Rectal smooth muscle tissue (tissue), 1 donor: ENCODE measurements around the gene ASB18.
"Not testable (repeated sequence)": the region's sequence is repeated elsewhere in the genome, so short reads cannot be mapped to it uniquely, and the experiment has no call there.

ENCODE experiments used
- H3K27ac ChIP-seq: one replicate; pipeline ENCODE4 v1.7.0; 2013; ENCODE audit warnings: low read depth, low read length, inconsistent platforms
- H3K27me3 ChIP-seq: one replicate; pipeline ENCODE4 v1.7.0; 2013; ENCODE audit warnings: low read length; ENCODE audit not compliant: control insufficient read depth, insufficient read depth
- H3K36me3 ChIP-seq: one replicate; pipeline ENCODE4 v1.7.0; 2013; ENCODE audit warnings: low read length; ENCODE audit not compliant: control insufficient read depth, insufficient read depth
- H3K4me1 ChIP-seq: one replicate; pipeline ENCODE4 v1.7.0; 2013; ENCODE audit warnings: low read length; ENCODE audit not compliant: control insufficient read depth, insufficient read depth
- H3K4me3 ChIP-seq: one replicate; pipeline ENCODE4 v1.7.0; 2013; ENCODE audit warnings: low read length
- H3K9ac ChIP-seq: one replicate; pipeline ENCODE4 v1.7.0; 2013; ENCODE audit warnings: low read length

Gene ASB18

GRCh38 chr2:236273126-236273525 lies 8.9 kb upstream of the ASB18 start:
- Histone ChIP-seq H3K9ac (no peak overlapping the region), H3K27me3 (no peaks in the 10 kb centered on the region), H3K4me1 (no peaks in the 10 kb centered on the region), H3K27ac (no peak overlapping the region), H3K4me3 (no peak overlapping the region), H3K36me3 (no peaks in the 10 kb centered on the region)

- Histone ChIP-seq H3K4me1 (no peaks in the 10 kb centered on the region), H3K27ac (no peak overlapping the region), H3K27me3 (no peaks in the 10 kb centered on the region)
Observed at GRCh38 chr2:236271851-236272250, 7.6 kb upstream of the ASB18 start.

GRCh38 chr2:236269876-236270275 lies 5.7 kb upstream of the ASB18 start:
- not testable (repeated sequence) for H3K4me1 ChIP-seq, H3K27me3 ChIP-seq, H3K27ac ChIP-seq, H3K9ac ChIP-seq, H3K36me3 ChIP-seq, H3K4me3 ChIP-seq

More at GRCh38 chr2:236271851-236272250, 7.6 kb upstream of the ASB18 start:
- Histone ChIP-seq H3K4me3 (no peak overlapping the region), H3K36me3 (no peaks in the 10 kb centered on the region), H3K9ac (no peak overlapping the region)

GRCh38 chr2:236265675-236266074 lies 1.5 kb upstream of the ASB18 start:
- H3K27ac ChIP-seq, result no peak overlapping the region
- no peak overlapping the region for H3K4me3 ChIP-seq
- H3K27me3 ChIP-seq, result no peaks in the 10 kb centered on the region
- H3K4me1 ChIP-seq, result no peaks in the 10 kb centered on the region
- H3K9ac ChIP-seq, result no peak overlapping the region
- H3K36me3 ChIP-seq, result no peaks in the 10 kb centered on the region

- no peak overlapping the region for H3K27ac ChIP-seq
- no peak overlapping the region for H3K9ac ChIP-seq
- no peaks in the 10 kb centered on the region for H3K4me1 ChIP-seq
- H3K4me3 ChIP-seq, result no peak overlapping the region
- H3K27me3 ChIP-seq, result no peaks in the 10 kb centered on the region
- H3K36me3 ChIP-seq, result no peaks in the 10 kb centered on the region
Observed at GRCh38 chr2:236262238-236262637, 2.0 kb downstream of the ASB18 start.

GRCh38 chr2:236261452-236261851 lies 2.8 kb downstream of the ASB18 start:
- H3K27ac ChIP-seq, result no peak overlapping the region
- no peaks in the 10 kb centered on the region for H3K36me3 ChIP-seq
- H3K27me3 ChIP-seq, result no peaks in the 10 kb centered on the region
- H3K4me1 ChIP-seq, result no peaks in the 10 kb centered on the region
- H3K4me3 ChIP-seq, result no peak overlapping the region
- H3K9ac ChIP-seq, result no peak overlapping the region

GRCh38 chr2:236259371-236259770 lies 4.8 kb downstream of the ASB18 start:
- Histone ChIP-seq H3K27ac (no peak overlapping the region), H3K9ac (no peak overlapping the region), H3K4me1 (no peaks in the 10 kb centered on the region), H3K4me3 (no peak overlapping the region), H3K27me3 (no peaks in the 10 kb centered on the region), H3K36me3 (no peaks in the 10 kb centered on the region)

GRCh38 chr2:236257575-236257974 lies 6.6 kb downstream of the ASB18 start:
- Histone ChIP-seq H3K9ac (no peak overlapping the region), H3K4me3 (no peak overlapping the region), H3K27me3 (peaks cover 1% of the 10 kb centered on the region), H3K4me1 (no peaks in the 10 kb centered on the region), H3K27ac (no peak overlapping the region), H3K36me3 (no peaks in the 10 kb centered on the region)

GRCh38 chr2:236257136-236257535 lies 7.1 kb downstream of the ASB18 start:
- Histone ChIP-seq H3K4me3 (no peak overlapping the region), H3K9ac (no peak overlapping the region), H3K27ac (no peak overlapping the region), H3K36me3 (no peaks in the 10 kb centered on the region), H3K4me1 (no peaks in the 10 kb centered on the region), H3K27me3 (peaks cover 1% of the 10 kb centered on the region)

- no peaks in the 10 kb centered on the region for H3K4me1 ChIP-seq
- H3K36me3 ChIP-seq, result no peaks in the 10 kb centered on the region
- H3K27me3 ChIP-seq, result peaks cover 1% of the 10 kb centered on the region
- H3K4me3 ChIP-seq, result no peak overlapping the region
- no peak overlapping the region for H3K9ac ChIP-seq
- no peak overlapping the region for H3K27ac ChIP-seq
Observed at GRCh38 chr2:236256366-236256985, 7.7 kb downstream of the ASB18 start.

GRCh38 chr2:236254674-236255073 lies 9.5 kb downstream of the ASB18 start:
- no peak overlapping the region for H3K4me3 ChIP-seq
- H3K36me3 ChIP-seq, result no peaks in the 10 kb centered on the region
- H3K4me1 ChIP-seq, result no peaks in the 10 kb centered on the region
- H3K27ac ChIP-seq, result no peak overlapping the region
- no peak overlapping the region for H3K9ac ChIP-seq
- H3K27me3 ChIP-seq, result peaks cover 1% of the 10 kb centered on the region

GRCh38 chr2:236254001-236254400 lies 10.2 kb downstream of the ASB18 start:
- Histone ChIP-seq H3K27me3 (peaks cover 1% of the 10 kb centered on the region), H3K27ac (no peak overlapping the region), H3K36me3 (no peaks in the 10 kb centered on the region), H3K4me1 (no peaks in the 10 kb centered on the region), H3K9ac (no peak overlapping the region), H3K4me3 (no peak overlapping the region)

- H3K27ac ChIP-seq, result no peak overlapping the region
- no peaks in the 10 kb centered on the region for H3K36me3 ChIP-seq
- H3K4me3 ChIP-seq, result no peak overlapping the region
- H3K4me1 ChIP-seq, result no peaks in the 10 kb centered on the region
- no peak overlapping the region for H3K9ac ChIP-seq
- peaks cover 1% of the 10 kb centered on the region for H3K27me3 ChIP-seq
Observed at GRCh38 chr2:236252602-236253001, 11.6 kb downstream of the ASB18 start.
